NB4 (cell line): ENCODE data around the gene KRTAP4-6.
"Not testable (repeated sequence)": the region's sequence is repeated elsewhere in the genome, so short reads cannot be mapped to it uniquely, and the experiment has no call there.

Experiments
- MYC ChIP-seq: IDR thresholded peaks from 2 replicates; pipeline ENCODE4 v1.6.1; 2011; ENCODE audit warnings: low read depth, low read length
- POLR2A ChIP-seq: IDR thresholded peaks from 2 replicates; pipeline ENCODE4 v1.6.1; 2011; ENCODE audit warnings: mild to moderate bottlenecking; ENCODE audit not compliant: insufficient read length; ENCODE audit errors: extremely low read depth
- TF ChIP-seq, protein P1 (sequence below): IDR thresholded peaks from one replicate; pipeline ENCODE4 v1.5.1; 2012; ENCODE audit warnings: low read depth, low read length

DNA sequence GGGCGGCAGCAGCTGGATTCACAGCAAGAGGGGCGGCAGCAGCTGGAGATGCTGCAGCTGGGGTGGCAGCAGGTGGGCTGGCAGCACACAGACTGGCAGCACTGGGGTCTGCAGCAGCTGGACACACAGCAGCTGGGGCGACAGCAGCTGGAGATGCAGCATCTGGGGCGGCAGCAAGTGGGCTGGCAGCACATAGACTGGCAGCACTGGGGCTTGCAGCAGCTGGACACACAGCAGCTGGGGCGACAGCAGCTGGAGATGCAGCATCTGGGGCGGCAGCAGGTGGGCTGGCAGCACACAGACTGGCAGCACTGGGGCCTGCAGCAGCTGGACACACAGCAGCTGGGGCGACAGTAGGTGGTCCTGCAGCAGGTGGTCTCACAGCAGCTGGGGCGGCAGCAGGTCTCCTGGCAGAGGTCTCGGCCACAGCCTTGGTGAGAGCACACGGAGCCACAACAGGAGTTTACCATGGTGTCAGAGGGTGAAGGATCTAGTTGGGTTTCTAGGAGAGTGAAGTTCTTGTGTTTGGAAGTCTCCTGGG is 22.4 kb downstream of the KRTAP4-6 start, which contains the start of gene KRTAP4-11:
- TF ChIP-seq, protein P1, sequence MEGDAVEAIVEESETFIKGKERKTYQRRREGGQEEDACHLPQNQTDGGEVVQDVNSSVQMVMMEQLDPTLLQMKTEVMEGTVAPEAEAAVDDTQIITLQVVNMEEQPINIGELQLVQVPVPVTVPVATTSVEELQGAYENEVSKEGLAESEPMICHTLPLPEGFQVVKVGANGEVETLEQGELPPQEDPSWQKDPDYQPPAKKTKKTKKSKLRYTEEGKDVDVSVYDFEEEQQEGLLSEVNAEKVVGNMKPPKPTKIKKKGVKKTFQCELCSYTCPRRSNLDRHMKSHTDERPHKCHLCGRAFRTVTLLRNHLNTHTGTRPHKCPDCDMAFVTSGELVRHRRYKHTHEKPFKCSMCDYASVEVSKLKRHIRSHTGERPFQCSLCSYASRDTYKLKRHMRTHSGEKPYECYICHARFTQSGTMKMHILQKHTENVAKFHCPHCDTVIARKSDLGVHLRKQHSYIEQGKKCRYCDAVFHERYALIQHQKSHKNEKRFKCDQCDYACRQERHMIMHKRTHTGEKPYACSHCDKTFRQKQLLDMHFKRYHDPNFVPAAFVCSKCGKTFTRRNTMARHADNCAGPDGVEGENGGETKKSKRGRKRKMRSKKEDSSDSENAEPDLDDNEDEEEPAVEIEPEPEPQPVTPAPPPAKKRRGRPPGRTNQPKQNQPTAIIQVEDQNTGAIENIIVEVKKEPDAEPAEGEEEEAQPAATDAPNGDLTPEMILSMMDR: not testable (repeated sequence)
- TF ChIP-seq POLR2A, MYC: not testable (repeated sequence)
